ENCODE measurements around the gene RBP5. TPM values are rescaled to one million over a fixed set of nuclear protein-coding genes. Genes with fewer than 3 reads are reported as not detected.
"Not testable (repeated sequence)": the region's sequence is repeated elsewhere in the genome, so short reads cannot be mapped to it uniquely, and the experiment has no call there.

The RBP5 gene
- total RNA-seq, 1 donor from 2014 or later: 0.46 TPM

GRCh38 chr12:7108796-7109571 lies 19.7 kb downstream of the RBP5 start, which contains the start of gene C1RL:
TSS of gene C1RL (minus strand) at chr12:7109214. CDS start at chr12:7109180, 34 bp downstream.
- DNase-seq (peak; percentile 95), ATAC-seq (ENCODE audit: poor library complexity) (peak; percentile 86)
- intact Hi-C loops (cut with DNase I): no loop called here

DNA sequence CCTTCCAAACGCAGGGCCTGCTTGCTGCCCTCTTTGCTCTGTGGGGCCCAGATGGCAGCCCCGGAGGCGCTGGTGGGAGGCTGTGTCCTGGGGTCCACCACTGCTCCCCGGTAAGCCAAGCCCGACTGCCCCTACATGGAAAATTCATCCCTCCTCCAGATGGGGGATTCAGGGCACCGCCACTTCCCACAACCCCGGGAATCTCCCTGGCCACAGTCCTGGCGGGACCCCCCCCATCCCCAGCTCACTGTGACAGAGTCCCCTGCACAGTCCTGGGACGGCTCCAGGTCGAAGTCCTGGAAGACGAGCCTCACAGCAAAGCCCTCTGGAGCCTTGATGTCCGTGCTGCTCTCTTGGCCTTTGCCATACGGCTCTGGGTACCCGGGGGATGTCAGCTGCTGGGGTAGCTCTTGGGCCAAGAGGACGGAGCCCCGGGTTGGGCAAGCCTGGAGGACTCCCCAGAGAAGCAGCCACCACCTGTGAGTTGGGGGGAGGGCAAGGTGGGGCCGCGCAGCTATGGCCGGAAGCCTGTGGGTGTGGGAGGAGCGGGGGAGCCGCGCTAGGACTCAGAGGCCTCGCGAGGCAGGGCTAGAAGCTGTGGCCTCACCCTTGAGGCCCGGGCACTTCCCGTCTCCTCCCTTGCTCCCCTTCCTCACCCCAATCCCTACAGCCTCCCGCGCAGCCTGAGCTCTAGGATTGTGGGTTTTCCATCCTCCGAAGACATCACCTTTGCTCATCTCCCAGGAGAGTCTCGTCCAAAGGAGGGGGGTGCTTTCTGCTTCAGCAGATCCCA lies 20.5 kb downstream of the RBP5 start:
- intact Hi-C loops (cut with DNase I): no loop called here
- peak; percentile 85 for ATAC-seq (ENCODE audit: poor library complexity)
- peak; percentile 87 for DNase-seq

DNA sequence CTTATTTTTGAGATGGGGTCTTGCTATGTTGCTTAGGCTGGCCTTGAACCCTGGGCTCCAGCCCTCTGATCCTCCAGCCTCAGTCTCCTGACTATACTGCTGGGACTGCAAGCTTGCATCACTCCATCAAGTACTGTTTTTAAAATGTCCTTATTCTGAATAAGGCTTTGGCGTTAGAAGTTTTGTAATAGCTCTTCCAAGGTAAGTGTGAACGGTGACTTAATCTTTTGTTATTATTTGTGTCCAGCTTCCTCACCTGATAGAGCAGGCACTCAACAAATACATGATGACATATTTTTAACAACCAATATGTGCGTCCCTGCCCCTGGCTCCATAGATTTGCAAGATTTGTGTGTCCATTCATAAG lies 21.1 kb downstream of the RBP5 start:
- no peak for DNase-seq
- peak; percentile 14 for ATAC-seq (ENCODE audit: poor library complexity)
- intact Hi-C loops (cut with DNase I): no loop called here

- intact Hi-C loops (cut with DNase I); DNase-seq; ATAC-seq (ENCODE audit: poor library complexity): not testable (repeated sequence)
Measured at GRCh38 chr12:7107181-7107580, 21.5 kb downstream of the RBP5 start.

DNA sequence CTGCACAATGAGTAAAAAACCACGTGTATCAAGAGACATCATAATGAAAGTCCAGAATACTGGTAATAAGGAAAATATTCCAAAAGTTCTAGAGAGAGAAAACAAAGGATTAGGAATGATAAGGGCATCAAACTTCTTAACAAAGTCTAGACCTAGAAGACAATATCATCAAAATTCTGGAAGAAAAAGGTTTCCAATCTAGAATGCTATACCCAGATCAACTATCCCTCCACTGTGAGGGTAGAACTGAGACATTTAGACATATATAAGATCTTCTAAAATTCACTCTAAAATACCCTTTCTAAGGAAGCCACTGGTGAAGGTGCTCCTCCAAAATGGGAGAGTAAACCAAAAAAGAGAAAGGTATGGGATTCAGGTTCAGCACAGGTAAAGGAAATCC lies 22.6 kb downstream of the RBP5 start:
- ATAC-seq (ENCODE audit: poor library complexity) (no peak), DNase-seq (no peak)
- intact Hi-C loops (cut with DNase I): no loop called here

DNA sequence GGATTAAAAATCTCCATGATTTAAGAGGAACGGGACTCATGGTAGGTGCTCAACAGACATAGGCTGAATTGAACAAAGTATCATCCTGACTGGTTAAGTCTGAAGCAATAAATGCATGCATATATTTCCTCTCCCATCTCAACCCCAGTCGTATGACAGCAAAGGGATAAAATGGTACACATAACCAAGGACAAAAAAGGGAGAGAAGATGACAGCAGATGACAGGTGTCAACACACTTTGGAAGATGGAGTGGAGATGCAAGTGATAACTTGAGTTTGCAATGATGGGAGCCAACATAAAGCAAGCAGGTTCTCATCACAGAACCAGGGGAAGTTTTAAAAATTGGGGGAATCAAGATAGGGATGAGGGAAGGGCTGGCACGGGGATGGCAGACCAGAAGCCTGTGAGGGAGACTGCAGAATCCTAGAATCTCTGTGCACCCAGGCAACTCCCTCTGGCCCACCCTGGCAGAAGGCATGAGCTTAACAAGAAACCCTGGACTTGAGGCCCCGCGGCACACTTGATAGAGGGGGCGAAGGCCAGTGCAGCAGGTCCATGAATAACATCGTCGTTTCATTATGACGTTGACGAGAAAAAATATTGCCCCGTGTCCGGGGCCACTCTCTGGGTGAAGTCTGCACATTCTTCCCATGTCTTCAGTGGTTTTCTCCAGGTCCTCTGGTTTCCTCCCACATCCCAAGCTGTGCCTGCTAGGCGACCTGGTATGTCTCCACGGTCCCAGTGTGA lies 24.7 kb downstream of the RBP5 start:
- ATAC-seq (ENCODE audit: poor library complexity): no peak
- intact Hi-C loops (cut with DNase I): no loop called here
- no peak for DNase-seq

GRCh38 chr12:7102582-7102981 lies 26.1 kb downstream of the RBP5 start:
- DNase-seq (no peak), ATAC-seq (ENCODE audit: poor library complexity) (no peak)
- intact Hi-C loops (cut with DNase I): no loop called here

GRCh38 chr12:7101694-7102131 lies 27.0 kb downstream of the RBP5 start:
- DNase-seq (peak; percentile 53), ATAC-seq (ENCODE audit: poor library complexity) (peak; percentile 41)
- intact Hi-C loops (cut with DNase I): no loop called here

DNA sequence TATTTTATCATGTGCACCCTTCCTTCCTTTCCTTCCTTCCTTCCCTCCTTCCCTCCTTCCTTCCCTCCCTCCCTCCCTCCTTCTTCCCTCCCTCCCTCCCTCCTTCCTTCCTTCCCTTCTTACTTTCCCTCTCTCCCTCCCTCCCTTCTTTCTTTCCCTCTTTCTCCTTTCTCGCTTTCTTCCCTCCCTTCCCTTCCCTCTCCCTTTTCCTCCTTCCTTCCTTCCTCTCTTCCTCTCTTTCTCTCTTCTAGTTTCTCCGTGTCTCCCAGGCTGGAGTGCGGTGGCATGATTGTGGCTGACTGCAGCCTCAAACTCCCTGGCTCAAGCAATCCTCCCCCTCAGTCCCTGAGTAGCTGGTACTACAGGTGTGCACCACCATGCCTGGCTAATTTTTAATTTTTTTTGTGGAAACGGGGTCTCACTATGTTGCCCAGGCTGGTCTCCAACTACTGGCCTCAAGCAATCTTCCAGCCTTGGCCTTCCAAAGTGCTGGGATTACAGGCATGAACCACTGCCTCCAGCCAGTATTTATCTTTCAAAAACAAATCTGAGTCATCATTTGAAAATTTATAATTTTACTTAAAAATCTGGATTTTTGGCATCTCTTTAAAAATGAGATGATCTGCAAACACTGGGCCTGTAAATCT lies 27.5 kb downstream of the RBP5 start:
- no peak for DNase-seq
- no peak for ATAC-seq (ENCODE audit: poor library complexity)
- intact Hi-C loops (cut with DNase I): no loop called here

GRCh38 chr12:7100239-7100638 lies 28.4 kb downstream of the RBP5 start:
- intact Hi-C loops (cut with DNase I): no loop called here
- no peak for ATAC-seq (ENCODE audit: poor library complexity)
- DNase-seq: no peak

GRCh38 chr12:7099290-7099996 lies 29.2 kb downstream of the RBP5 start:
- no peak for DNase-seq
- intact Hi-C loops (cut with DNase I): no loop called here
- no peak for ATAC-seq (ENCODE audit: poor library complexity)

- intact Hi-C loops (cut with DNase I): no loop called here
- DNase-seq (no peak), ATAC-seq (ENCODE audit: poor library complexity) (no peak)
Measured at GRCh38 chr12:7096979-7097378, 31.7 kb downstream of the RBP5 start.

GRCh38 chr12:7096006-7096932 lies 32.4 kb downstream of the RBP5 start:
- no peak for DNase-seq
- no peak for ATAC-seq (ENCODE audit: poor library complexity)
- intact Hi-C loops (cut with DNase I): no loop called here

DNA sequence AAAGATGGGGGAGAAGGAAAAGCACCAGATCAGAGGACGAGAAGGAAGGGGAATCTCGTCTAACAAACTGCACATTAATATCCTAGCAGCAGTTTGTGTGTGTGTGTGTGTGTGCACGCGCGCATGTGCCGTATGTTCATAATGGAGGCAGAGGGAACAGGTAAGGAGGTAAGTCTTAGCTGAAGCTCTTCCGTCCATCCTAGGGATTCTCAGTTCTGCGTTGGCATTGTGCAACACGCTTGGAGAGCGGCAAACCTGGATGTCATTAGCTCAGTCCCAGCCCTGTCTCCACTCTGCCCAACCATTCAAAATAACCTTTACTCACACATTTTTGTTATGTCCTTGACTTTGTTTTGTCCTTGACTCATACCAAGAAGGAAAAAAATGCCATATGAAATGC lies 34.8 kb downstream of the RBP5 start:
- intact Hi-C loops (cut with DNase I): loop anchor here (5.0 kb wide), 1 partner anchor 37 kb away; no protein-coding TSS in a partner anchor
- DNase-seq (no peak), ATAC-seq (ENCODE audit: poor library complexity) (no peak)

- intact Hi-C loops (cut with DNase I): loop anchor here (5.0 kb wide), 1 partner anchor 36 kb away; no protein-coding TSS in a partner anchor
- ATAC-seq (ENCODE audit: poor library complexity) (no peak), DNase-seq (no peak)
Measured at GRCh38 chr12:7093486-7093885, 35.2 kb downstream of the RBP5 start.

DNA sequence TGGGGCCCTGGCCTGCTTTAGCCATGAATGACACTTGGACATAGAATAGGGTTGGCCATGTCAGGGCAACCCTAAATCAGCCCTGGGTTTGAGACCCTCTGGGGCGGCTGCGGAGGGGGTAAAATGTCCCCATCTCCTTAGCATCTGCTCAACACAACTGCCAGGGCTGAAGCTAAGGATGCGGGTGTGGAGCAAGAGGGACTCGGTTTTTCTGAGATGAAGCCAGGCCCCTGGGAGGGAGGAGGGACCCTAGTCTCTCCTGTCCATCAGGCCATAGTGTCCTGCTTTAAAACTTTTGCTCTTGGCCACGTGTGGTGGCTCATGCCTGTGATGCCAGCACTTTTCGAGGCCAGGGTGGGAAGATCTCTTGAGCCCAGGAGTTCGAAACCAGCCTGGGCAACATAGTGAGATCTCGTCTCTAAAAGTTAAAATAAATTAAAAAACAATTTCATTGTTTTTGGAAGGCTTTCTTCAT lies 35.7 kb downstream of the RBP5 start:
- ATAC-seq (ENCODE audit: poor library complexity) (no peak), DNase-seq (no peak)
- intact Hi-C loops (cut with DNase I): loop anchor here (5.0 kb wide), 1 partner anchor 36 kb away; no protein-coding TSS in a partner anchor

All from Right ventricle myocardium superior (tissue), 1 donor.